ENCODE results near the gene MGRN1. TPM values are rescaled to one million over a fixed set of nuclear protein-coding genes. Genes with fewer than 3 reads are reported as not detected.

Gene MGRN1
- total and polyA plus RNA-seq, 2 of the 13 experiments (the other 11 are each of a cell fraction or from before 2014, with no cell fraction given), result 11.9 to 12.6 TPM

DNA sequence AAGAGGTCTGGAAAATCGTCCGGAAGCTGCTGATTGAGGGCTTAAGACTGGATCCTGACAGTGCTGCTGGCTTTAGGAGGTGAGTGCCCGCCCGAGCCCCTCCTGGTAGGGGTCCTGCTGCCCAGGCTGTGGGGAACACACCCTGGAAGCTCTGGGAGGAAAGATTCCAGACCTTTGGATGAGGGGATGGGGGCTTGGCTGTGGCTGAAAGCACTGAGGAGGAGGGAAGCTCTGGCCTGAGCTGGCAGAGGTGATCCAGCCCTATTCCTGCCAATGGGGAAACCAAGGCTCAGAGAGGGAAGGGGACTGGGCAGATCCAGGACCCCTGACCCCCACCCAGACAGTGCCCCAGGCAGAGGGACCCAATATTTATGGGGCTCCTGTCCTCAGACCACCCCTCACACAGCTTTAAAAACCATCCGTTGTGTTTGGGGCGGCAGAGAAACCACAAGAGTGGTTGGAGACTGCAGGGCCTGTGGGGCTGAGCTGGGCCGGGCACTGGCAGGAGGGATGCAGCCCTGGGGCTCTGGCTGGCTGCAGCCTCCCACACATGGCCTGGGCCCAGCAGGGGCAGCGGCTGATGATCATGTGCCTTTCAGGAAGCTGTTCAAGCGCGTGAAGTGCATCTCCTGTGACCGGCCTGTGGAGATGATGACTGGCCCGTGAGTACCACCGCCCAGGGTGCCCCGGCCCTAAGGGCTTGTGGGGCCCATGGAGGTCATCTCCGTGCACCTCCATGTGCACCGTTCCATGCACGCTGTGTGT is 32.7 kb upstream of the MGRN1 start:
- DNase-seq (ENCODE audit: low spot score) (no peak), ATAC-seq (0 out of 3 replicates have a peak, but pooled peaks have one; percentile 15), FAIRE-seq (no peak)
- CTCF ChIA-PET (ENCODE audit: low intra/inter-chr PET ratio, low total read pairs), result no interaction called here
- Histone ChIP-seq H3K9me3 (ENCODE audit: low read length) (peaks cover 8% of the 10 kb centered on the region), H3K4me3 (replicated peaks in 1 of 3; ENCODE audit: insufficient read depth in 1 of 3, low read depth in 2 of 3, low read length in 3 of 3) (no peak overlapping the region), H3K9ac (ENCODE audit: insufficient read depth, low read depth, low read length) (no peak overlapping the region), H2AFZ (ENCODE audit: low read length) (no peak overlapping the region), H3K27me3 (ENCODE audit: control insufficient read depth in 1 of 2, insufficient read depth in 2 of 2, low read length in 2 of 2) (peaks cover 5 to 45% of the 10 kb centered on the region in 2 experiments), H3K27ac (ENCODE audit: extremely low read length, insufficient read depth, low read length) (no peak overlapping the region), H3K79me2 (ENCODE audit: insufficient read depth, low read length) (no peaks in the 10 kb centered on the region), H4K20me1 (ENCODE audit: insufficient read depth, low read length) (no peaks in the 10 kb centered on the region), H3K36me3 (replicated peaks in 1 of 2; ENCODE audit: control insufficient read depth in 1 of 2, insufficient read depth in 2 of 2, low read length in 2 of 2) (no peaks in the 10 kb centered on the region), H3K4me1 (ENCODE audit: insufficient read depth, low read length) (peaks cover 13% of the 10 kb centered on the region), H3K4me2 (ENCODE audit: low read depth, low read length) (no peak overlapping the region)
- in situ Hi-C loops (cut with HindIII; ENCODE audit: extremely low pct_ligation_motif_present, low pct_unique_long_range_greater_than_20kb) (no loop called here), intact Hi-C loops (cut with micrococcal nuclease; ENCODE audit: unreplicated experiment) (no loop called here)
- WGBS (ENCODE audit: low lambda C conversion rate), result 32% methylated on average over 9 of the region's 17 CpGs
- TF ChIP-seq PLRG1 (conservative IDR thresholded peaks at IDR 0.05), result no peak
- TF ChIP-seq ATF1 (CRISPR knock-in tag; IDR thresholded peaks at IDR 0.05), result no peak
- TF ChIP-seq ZNF260 (CRISPR knock-in tag; IDR thresholded peaks at IDR 0.05; ENCODE audit: borderline replicate concordance, low read depth), result no peak
- no peak for TF ChIP-seq HOXA7 (CRISPR knock-in tag; IDR thresholded peaks at IDR 0.05)
- TF ChIP-seq, protein P1, sequence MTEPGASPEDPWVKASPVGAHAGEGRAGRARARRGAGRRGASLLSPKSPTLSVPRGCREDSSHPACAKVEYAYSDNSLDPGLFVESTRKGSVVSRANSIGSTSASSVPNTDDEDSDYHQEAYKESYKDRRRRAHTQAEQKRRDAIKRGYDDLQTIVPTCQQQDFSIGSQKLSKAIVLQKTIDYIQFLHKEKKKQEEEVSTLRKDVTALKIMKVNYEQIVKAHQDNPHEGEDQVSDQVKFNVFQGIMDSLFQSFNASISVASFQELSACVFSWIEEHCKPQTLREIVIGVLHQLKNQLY (CRISPR knock-in tag; IDR thresholded peaks at IDR 0.05), result no peak
- no peak for TF ChIP-seq HNRNPH1 (optimal IDR thresholded peaks at IDR 0.05; ENCODE audit: low read depth, low read length)
- no TSS peak for BruUV-seq (replicated peaks)
- POLR2A ChIA-PET, result interaction anchor here (1.3 kb wide), 1 partner anchor 53 kb away, joined by 3 read pairs; the partner anchor contains the start of gene CDIP1

DNA sequence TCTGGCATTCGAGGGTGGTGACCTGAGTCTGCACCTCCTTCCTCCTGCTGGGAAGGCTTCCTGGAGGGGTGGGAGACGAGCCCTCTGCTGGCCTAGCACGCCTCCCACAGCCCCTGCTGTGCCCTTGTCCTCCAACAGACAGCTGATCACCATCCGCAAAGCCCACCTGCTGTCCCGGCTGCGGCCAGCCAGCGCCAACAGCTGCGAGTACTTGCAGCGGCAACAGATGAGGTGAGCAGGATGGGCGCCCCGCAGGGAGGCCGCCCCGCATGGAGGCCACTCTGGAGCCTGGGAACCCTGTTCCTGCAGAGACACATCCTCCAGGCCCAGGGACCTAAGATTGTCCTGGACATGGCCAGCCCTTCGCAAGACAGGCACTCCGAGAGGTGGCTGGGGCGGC is 31.5 kb upstream of the MGRN1 start:
- FAIRE-seq (no peak), ATAC-seq (peak; percentile 42), DNase-seq (ENCODE audit: low spot score) (no peak)
- WGBS (ENCODE audit: low lambda C conversion rate), result 33% methylated on average over 6 of the region's 16 CpGs
- in situ Hi-C loops (cut with HindIII; ENCODE audit: extremely low pct_ligation_motif_present, low pct_unique_long_range_greater_than_20kb) (no loop called here), intact Hi-C loops (cut with micrococcal nuclease; ENCODE audit: unreplicated experiment) (no loop called here)
- no peak overlapping the region for H2AFZ ChIP-seq (ENCODE audit: low read length)
- no peak overlapping the region for H3K27ac ChIP-seq (ENCODE audit: extremely low read length, insufficient read depth, low read length)
- peaks cover 4 to 54% of the 10 kb centered on the region in 2 experiments for H3K27me3 ChIP-seq (ENCODE audit: control insufficient read depth in 1 of 2, insufficient read depth in 2 of 2, low read length in 2 of 2)
- CTCF ChIA-PET (ENCODE audit: low intra/inter-chr PET ratio, low total read pairs), result no interaction called here
- no TSS peak for BruUV-seq (replicated peaks)
- H4K20me1 ChIP-seq (ENCODE audit: insufficient read depth, low read length), result no peaks in the 10 kb centered on the region
- H3K9me3 ChIP-seq (ENCODE audit: low read length), result peaks cover 7% of the 10 kb centered on the region
- H3K4me2 ChIP-seq (ENCODE audit: low read depth, low read length), result no peak overlapping the region
- no peak overlapping the region for H3K9ac ChIP-seq (ENCODE audit: insufficient read depth, low read depth, low read length)
- TF ChIP-seq ZNF224 (CRISPR knock-in tag; IDR thresholded peaks at IDR 0.05) (no peak), HNRNPK (IDR thresholded peaks at IDR 0.05; ENCODE audit: low read depth, low read length, poor library complexity, severe bottlenecking) (no peak), ZFX (CRISPR knock-in tag; IDR thresholded peaks at IDR 0.05; ENCODE audit: low read depth) (no peak), FOXA3 (CRISPR knock-in tag; IDR thresholded peaks at IDR 0.05) (no peak)
- TF ChIP-seq, protein P2, sequence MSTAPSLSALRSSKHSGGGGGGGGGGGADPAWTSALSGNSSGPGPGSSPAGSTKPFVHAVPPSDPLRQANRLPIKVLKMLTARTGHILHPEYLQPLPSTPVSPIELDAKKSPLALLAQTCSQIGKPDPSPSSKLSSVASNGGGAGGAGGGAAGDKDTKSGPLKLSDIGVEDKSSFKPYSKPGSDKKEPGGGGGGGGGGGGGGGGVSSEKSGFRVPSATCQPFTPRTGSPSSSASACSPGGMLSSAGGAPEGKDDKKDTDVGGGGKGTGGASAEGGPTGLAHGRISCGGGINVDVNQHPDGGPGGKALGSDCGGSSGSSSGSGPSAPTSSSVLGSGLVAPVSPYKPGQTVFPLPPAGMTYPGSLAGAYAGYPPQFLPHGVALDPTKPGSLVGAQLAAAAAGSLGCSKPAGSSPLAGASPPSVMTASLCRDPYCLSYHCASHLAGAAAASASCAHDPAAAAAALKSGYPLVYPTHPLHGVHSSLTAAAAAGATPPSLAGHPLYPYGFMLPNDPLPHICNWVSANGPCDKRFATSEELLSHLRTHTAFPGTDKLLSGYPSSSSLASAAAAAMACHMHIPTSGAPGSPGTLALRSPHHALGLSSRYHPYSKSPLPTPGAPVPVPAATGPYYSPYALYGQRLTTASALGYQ (CRISPR knock-in tag; IDR thresholded peaks at IDR 0.05), result no peak
- TF ChIP-seq, protein P3, sequence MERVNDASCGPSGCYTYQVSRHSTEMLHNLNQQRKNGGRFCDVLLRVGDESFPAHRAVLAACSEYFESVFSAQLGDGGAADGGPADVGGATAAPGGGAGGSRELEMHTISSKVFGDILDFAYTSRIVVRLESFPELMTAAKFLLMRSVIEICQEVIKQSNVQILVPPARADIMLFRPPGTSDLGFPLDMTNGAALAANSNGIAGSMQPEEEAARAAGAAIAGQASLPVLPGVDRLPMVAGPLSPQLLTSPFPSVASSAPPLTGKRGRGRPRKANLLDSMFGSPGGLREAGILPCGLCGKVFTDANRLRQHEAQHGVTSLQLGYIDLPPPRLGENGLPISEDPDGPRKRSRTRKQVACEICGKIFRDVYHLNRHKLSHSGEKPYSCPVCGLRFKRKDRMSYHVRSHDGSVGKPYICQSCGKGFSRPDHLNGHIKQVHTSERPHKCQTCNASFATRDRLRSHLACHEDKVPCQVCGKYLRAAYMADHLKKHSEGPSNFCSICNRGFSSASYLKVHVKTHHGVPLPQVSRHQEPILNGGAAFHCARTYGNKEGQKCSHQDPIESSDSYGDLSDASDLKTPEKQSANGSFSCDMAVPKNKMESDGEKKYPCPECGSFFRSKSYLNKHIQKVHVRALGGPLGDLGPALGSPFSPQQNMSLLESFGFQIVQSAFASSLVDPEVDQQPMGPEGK (CRISPR knock-in tag; IDR thresholded peaks at IDR 0.05), result no peak
- H3K4me3 ChIP-seq (replicated peaks in 1 of 3; ENCODE audit: insufficient read depth in 1 of 3, low read depth in 2 of 3, low read length in 3 of 3), result no peak overlapping the region
- POLR2A ChIA-PET, result no interaction called here
- H3K79me2 ChIP-seq (ENCODE audit: insufficient read depth, low read length), result no peaks in the 10 kb centered on the region
- peaks cover 2% of the 10 kb centered on the region; the same call in 1 of the 2 replicates for H3K4me1 ChIP-seq (ENCODE audit: insufficient read depth, low read length)
- H3K36me3 ChIP-seq (replicated peaks in 1 of 2; ENCODE audit: control insufficient read depth in 1 of 2, insufficient read depth in 2 of 2, low read length in 2 of 2), result no peaks in the 10 kb centered on the region

All from HepG2 (cell line).